HCT116 (cell line): ENCODE measurements around the gene SF3B1. TPM values are rescaled to one million over a fixed set of nuclear protein-coding genes. Genes with fewer than 3 reads are reported as not detected.

Experiments used
- ATAC-seq: fragments of 200-7000 bp; cut with Tn5 transposase; 2 replicates; pipeline ENCODE4 v1.9.1; 2020; ENCODE audit warnings: mild to moderate bottlenecking, moderate library complexity
- BruUV-seq: library from RNA; stranded (reverse); fragments of 400-500 nt; replicated peaks from 2 replicates; lab custom pipeline; 2021; lab: Mats Ljungman, UMichigan
- CTCF ChIA-PET: fragments of 300-600 bp; sonication (Branson Sonifier 250); formaldehyde crosslinking; loops from one replicate; lab custom pipeline; 2021; ENCODE audit warnings: antibody characterized with exemption; lab: Charles Lee
- POLR2A ChIA-PET: fragments of 300-600, 350-600 bp; sonication (Branson Sonifier 250); formaldehyde crosslinking; loops from one replicate; lab custom pipeline; 2021; ENCODE audit warnings: antibody characterized with exemption; lab: Charles Lee
- RAD21 ChIA-PET, 2 experiments: fragments of 300-600 bp; sonication (Branson Sonifier 250); formaldehyde crosslinking; loops; one replicate each; lab custom pipeline; 2023; ENCODE audit warnings: low total read pairs in 2 of 2; ENCODE audit not compliant: uncharacterized antibody in 2 of 2, unreplicated experiment in 2 of 2, low non-redundant PET in 1 of 2; lab: Charles Lee
- DNase-seq: peaks from one replicate; pipeline ENCODE4 v3.0.0-alpha.2; 2010; ENCODE audit warnings: low read depth, low spot score
- H2AFZ ChIP-seq: fragments of 200-600 bp; shearing (Covaris generic), sonication (generic); 2 replicates; pipeline ENCODE4 v1.6.1; 2017; ENCODE audit warnings: low read depth, mixed run types, mixed read lengths, antibody characterized with exemption, low read length; ENCODE audit not compliant: poor library complexity, severe bottlenecking
- H3K27ac ChIP-seq: 2 replicates; pipeline ENCODE4 v1.5.1; 2012; ENCODE audit warnings: low read depth, low read length
- H3K27me3 ChIP-seq: fragments of 200-600 bp; sonication (generic); 2 replicates; pipeline ENCODE4 v1.6.1; 2016; ENCODE audit warnings: mixed run types, low read length, mixed read lengths; ENCODE audit not compliant: insufficient read depth
- H3K36me3 ChIP-seq, 2 experiments: fragments of 200-500 bp in 1 of 2; fragments of 200-600 bp in 1 of 2; sonication (Bioruptor generic) in 1 of 2; sonication (generic) in 1 of 2; 2 replicates each; pipeline versions ENCODE4 v1.5.1 to v1.6.1; 2014 to 2016; ENCODE audit warnings: low read length in 2 of 2, inconsistent platforms in 1 of 2, mixed read lengths in 1 of 2, mixed run types in 1 of 2; ENCODE audit not compliant: insufficient read depth in 2 of 2, control insufficient read depth in 1 of 2
- H3K4me1 ChIP-seq, 2 experiments: fragments of 200-600 bp in 1 of 2; sonication (generic) in 1 of 2; 2 replicates each; pipeline versions ENCODE4 v1.5.1 to v1.6.1; 2012 to 2017; ENCODE audit warnings: low read length in 2 of 2, inconsistent platforms in 1 of 2, mild to moderate bottlenecking in 1 of 2, mixed read lengths in 1 of 2, mixed run types in 1 of 2, moderate library complexity in 1 of 2; ENCODE audit not compliant: insufficient read depth in 2 of 2, control insufficient read depth in 1 of 2
- H3K4me2 ChIP-seq: fragments of 200-600 bp; sonication (generic); 2 replicates; pipeline ENCODE4 v1.6.1; 2017; ENCODE audit warnings: mixed run types, low read length, mixed read lengths
- H3K4me3 ChIP-seq, 2 experiments: fragments of 200-600 bp in 1 of 2; sonication (generic) in 1 of 2; replicated peaks in 1 of 2; 2 replicates each; pipeline ENCODE4 v1.5.1; 2011 to 2016; ENCODE audit warnings: low read length in 2 of 2, control low read depth in 1 of 2, low read depth in 1 of 2, mild to moderate bottlenecking in 1 of 2, mixed read lengths in 1 of 2, mixed run types in 1 of 2
- H3K79me2 ChIP-seq: fragments of 200-600 bp; sonication (generic); 2 replicates; pipeline ENCODE4 v1.6.1; 2017; ENCODE audit warnings: mild to moderate bottlenecking, mixed run types, low read length, moderate library complexity, mixed read lengths; ENCODE audit not compliant: insufficient read depth
- H3K9ac ChIP-seq: fragments of 200-600 bp; sonication (generic); 2 replicates; pipeline ENCODE4 v1.6.1; 2016; ENCODE audit warnings: low read length, mixed read lengths
- H3K9me2 ChIP-seq: fragments of 200-600 bp; sonication (generic), shearing (Covaris generic); 2 replicates; pipeline ENCODE4 v1.6.1; 2017; ENCODE audit warnings: mixed run types, mild to moderate bottlenecking, moderate library complexity; ENCODE audit not compliant: insufficient read depth
- H3K9me3 ChIP-seq, 2 experiments: fragments of 200-500 bp in 1 of 2; fragments of 200-600 bp in 1 of 2; sonication (Bioruptor generic) in 1 of 2; sonication (generic) in 1 of 2; 2 replicates each; pipeline ENCODE4 v1.6.1; 2014 to 2017; ENCODE audit warnings: low read length in 2 of 2, mixed read lengths in 2 of 2, inconsistent platforms in 1 of 2, low read depth in 1 of 2, mild to moderate bottlenecking in 1 of 2, mixed run types in 1 of 2, moderate library complexity in 1 of 2; ENCODE audit not compliant: control insufficient read depth in 1 of 2, insufficient read depth in 1 of 2
- H4K20me1 ChIP-seq: fragments of 200-600 bp; sonication (generic), shearing (Covaris generic); 2 replicates; pipeline ENCODE4 v1.6.1; 2017; ENCODE audit warnings: mixed run types, mild to moderate bottlenecking, moderate library complexity; ENCODE audit not compliant: insufficient read depth
- CEBPB ChIP-seq: IDR thresholded peaks from 2 replicates; pipeline ENCODE4 v1.6.1; 2012; ENCODE audit warnings: low read depth
- ELF1 ChIP-seq: IDR thresholded peaks from 2 replicates; pipeline ENCODE4 v1.6.1; 2012; ENCODE audit warnings: low read depth, borderline replicate concordance
- EZH2 ChIP-seq: fragments of 200-600 bp; sonication (generic); IDR thresholded peaks from 2 replicates; pipeline ENCODE4 v1.6.1; 2017; ENCODE audit warnings: antibody characterized with exemption, mixed run types
- EZH2phosphoT487 ChIP-seq: fragments of 200-600 bp; IDR thresholded peaks from 2 replicates; pipeline ENCODE4 v1.6.1; 2018; ENCODE audit warnings: antibody characterized with exemption, borderline replicate concordance
- FOSL1 ChIP-seq: IDR thresholded peaks from 2 replicates; pipeline ENCODE4 v1.6.1; 2012; ENCODE audit warnings: low read depth
- POLR2A ChIP-seq: IDR thresholded peaks from 2 replicates; pipeline ENCODE4 v1.7.0; 2011; ENCODE audit warnings: borderline replicate concordance; ENCODE audit not compliant: insufficient read depth, insufficient read length; ENCODE audit errors: extremely low read depth
- POLR2AphosphoS5 ChIP-seq: IDR thresholded peaks from 2 replicates; pipeline ENCODE4 v1.6.1; 2011; ENCODE audit warnings: mild to moderate bottlenecking, low read depth, low read length, moderate library complexity
- SIN3A ChIP-seq: IDR thresholded peaks from 2 replicates; pipeline ENCODE4 v1.6.1; 2012; ENCODE audit warnings: low read depth
- SP1 ChIP-seq: IDR thresholded peaks from 2 replicates; pipeline ENCODE4 v1.6.1; 2012; ENCODE audit warnings: low read depth
- SRF ChIP-seq: IDR thresholded peaks from 2 replicates; pipeline ENCODE4 v1.6.1; 2012; ENCODE audit warnings: low read depth
- TCF7L2 ChIP-seq: IDR thresholded peaks from 2 replicates; pipeline ENCODE4 v1.7.0; 2011; ENCODE audit warnings: borderline replicate concordance, inconsistent platforms; ENCODE audit not compliant: insufficient read depth, insufficient read length; ENCODE audit errors: extremely low read depth
- ZFX ChIP-seq: fragments of 450-650 bp; IDR thresholded peaks from 2 replicates; pipeline ENCODE4 v1.6.1; 2017
- intact Hi-C: fragments of 100-400 bp; cut with micrococcal nuclease; formaldehyde crosslinking; loops from 2 replicates; pipeline ENCODE4 v1.10.0; 2022
- total RNA-seq: library from RNA; stranded (reverse); gene quantifications from one replicate; pipeline ENCODE4 v1.2.1, GENCODE V29; 2021; ENCODE audit not compliant: unreplicated experiment
- TF ChIP-seq, protein P1 (sequence below), 3 experiments: fragments of 200-600 bp in 1 of 3; sonication (generic) in 1 of 3; IDR thresholded peaks in 2 of 3; conservative IDR thresholded peaks in 1 of 3; 2 replicates each; pipeline ENCODE4 v1.5.1; 2012 to 2017; ENCODE audit warnings: low read depth in 2 of 3, low read length in 2 of 3, antibody characterized with exemption in 1 of 3, borderline replicate concordance in 1 of 3, control low read depth in 1 of 3, mild to moderate bottlenecking in 1 of 3, mixed read lengths in 1 of 3, mixed run types in 1 of 3, moderate library complexity in 1 of 3; ENCODE audit not compliant: insufficient read depth in 1 of 3
- TF ChIP-seq, protein P2 (sequence below): IDR thresholded peaks from 2 replicates; pipeline ENCODE4 v1.6.1; 2012

SF3B1 gene
- total RNA-seq, 1 experiment from 2014 or later: 282 TPM

DNA sequence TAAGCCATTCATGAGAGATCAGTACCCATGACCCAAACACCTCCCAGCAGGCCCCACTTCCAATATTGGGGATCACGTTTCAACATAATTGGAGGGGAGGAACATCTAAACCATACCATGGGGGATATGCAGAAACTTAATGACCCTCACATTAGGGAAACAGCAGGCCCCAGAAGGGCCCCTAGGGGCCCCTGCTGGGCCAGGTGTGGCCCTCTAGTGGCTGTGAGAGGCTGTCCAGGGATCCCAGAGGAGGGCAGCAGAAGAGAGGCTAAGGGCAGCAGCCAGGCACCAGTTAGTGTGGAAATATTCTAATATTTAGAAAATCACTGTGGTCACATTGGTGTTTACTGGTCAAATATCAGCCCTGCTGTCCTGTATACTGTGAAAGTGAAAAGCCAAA lies 75.0 kb downstream of the SF3B1 start (continued):
- TF ChIP-seq ELF1: no peak
- no peak for TF ChIP-seq TCF7L2
- TF ChIP-seq CEBPB: no peak

DNA sequence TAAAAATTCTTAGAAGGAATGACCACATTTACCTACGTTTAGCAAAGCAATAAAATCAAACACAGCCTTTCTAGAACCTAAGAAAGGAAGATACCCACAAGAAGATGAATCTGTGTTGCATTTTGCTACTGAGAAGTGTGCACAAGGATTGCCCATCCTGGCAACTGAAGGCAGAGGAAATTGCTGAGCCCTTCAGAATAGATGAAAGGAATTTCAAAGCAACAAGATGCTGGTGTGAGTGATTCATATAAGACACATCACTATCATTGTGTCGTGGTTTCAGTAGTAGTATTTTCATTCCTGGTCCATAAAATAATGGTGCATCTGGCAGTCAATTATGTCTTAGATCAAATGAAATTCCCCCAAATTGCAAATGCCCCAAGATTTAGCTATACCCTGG lies 75.9 kb downstream of the SF3B1 start:
- DNase-seq (no peak), ATAC-seq (no peak)
- intact Hi-C loops: no loop called here
- H3K4me3 ChIP-seq: no peak overlapping the region
- no peak overlapping the region for H2AFZ ChIP-seq
- no peaks in the 10 kb centered on the region for H4K20me1 ChIP-seq
- H3K36me3 ChIP-seq: no peaks in the 10 kb centered on the region
- H3K9me3 ChIP-seq: no peaks in the 10 kb centered on the region
- H3K4me1 ChIP-seq: no peaks in the 10 kb centered on the region
- ChIA-PET POLR2A (no interaction called here), CTCF (no interaction called here), RAD21 (no interaction called here)
- TF ChIP-seq SIN3A (no peak), EZH2 (no peak), SRF (no peak), SP1 (no peak)
- no TSS peak for BruUV-seq
- no peak overlapping the region for H3K9ac ChIP-seq
- H3K27me3 ChIP-seq: no peaks in the 10 kb centered on the region
- no peaks in the 10 kb centered on the region for H3K79me2 ChIP-seq
- no peak overlapping the region for H3K4me2 ChIP-seq
- H3K9me2 ChIP-seq: no peaks in the 10 kb centered on the region
- no peak overlapping the region for H3K27ac ChIP-seq

DNA sequence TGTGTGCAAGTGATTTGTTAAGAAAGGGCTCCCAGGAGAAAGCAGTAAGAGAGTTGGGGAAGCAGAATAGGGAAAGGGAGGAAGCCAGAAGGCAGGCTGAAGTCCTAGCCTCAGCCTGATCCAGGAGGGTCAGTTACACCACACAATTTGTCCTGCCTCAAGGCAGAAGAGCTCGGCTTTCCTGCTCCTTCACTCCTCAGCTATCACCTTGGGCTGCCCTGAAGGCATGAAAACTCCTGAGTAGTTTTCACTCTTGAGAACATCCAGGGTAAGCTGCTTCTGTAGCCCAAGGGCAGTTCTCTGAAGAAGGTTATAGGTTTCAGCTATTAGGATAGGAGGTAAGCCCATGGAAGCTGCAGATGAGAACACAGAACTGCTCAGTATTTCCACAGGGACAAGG lies 76.8 kb downstream of the SF3B1 start:
- Histone ChIP-seq H2AFZ (no peak overlapping the region), H3K79me2 (no peaks in the 10 kb centered on the region), H3K9me3 (no peaks in the 10 kb centered on the region), H4K20me1 (no peaks in the 10 kb centered on the region), H3K27me3 (no peaks in the 10 kb centered on the region), H3K4me1 (no peaks in the 10 kb centered on the region), H3K4me3 (no peak overlapping the region), H3K36me3 (no peaks in the 10 kb centered on the region), H3K9ac (no peak overlapping the region), H3K4me2 (no peak overlapping the region), H3K27ac (no peak overlapping the region), H3K9me2 (no peaks in the 10 kb centered on the region)
- RAD21 ChIA-PET: no interaction called here
- ATAC-seq: no peak
- TF ChIP-seq ZFX (no peak), EZH2phosphoT487 (no peak), POLR2A (no peak), SRF (no peak), SIN3A (no peak), POLR2AphosphoS5 (no peak), FOSL1 (no peak)
- TF ChIP-seq, protein P1, sequence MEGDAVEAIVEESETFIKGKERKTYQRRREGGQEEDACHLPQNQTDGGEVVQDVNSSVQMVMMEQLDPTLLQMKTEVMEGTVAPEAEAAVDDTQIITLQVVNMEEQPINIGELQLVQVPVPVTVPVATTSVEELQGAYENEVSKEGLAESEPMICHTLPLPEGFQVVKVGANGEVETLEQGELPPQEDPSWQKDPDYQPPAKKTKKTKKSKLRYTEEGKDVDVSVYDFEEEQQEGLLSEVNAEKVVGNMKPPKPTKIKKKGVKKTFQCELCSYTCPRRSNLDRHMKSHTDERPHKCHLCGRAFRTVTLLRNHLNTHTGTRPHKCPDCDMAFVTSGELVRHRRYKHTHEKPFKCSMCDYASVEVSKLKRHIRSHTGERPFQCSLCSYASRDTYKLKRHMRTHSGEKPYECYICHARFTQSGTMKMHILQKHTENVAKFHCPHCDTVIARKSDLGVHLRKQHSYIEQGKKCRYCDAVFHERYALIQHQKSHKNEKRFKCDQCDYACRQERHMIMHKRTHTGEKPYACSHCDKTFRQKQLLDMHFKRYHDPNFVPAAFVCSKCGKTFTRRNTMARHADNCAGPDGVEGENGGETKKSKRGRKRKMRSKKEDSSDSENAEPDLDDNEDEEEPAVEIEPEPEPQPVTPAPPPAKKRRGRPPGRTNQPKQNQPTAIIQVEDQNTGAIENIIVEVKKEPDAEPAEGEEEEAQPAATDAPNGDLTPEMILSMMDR (IDR thresholded peaks at IDR 0.05 in 2 of 3, conservative IDR thresholded peaks at IDR 0.05 in 1 of 3; ENCODE audit: borderline replicate concordance in 1 of 3, insufficient read depth in 1 of 3, low read depth in 2 of 3, low read length in 2 of 3): no peak
- TF ChIP-seq, protein P2, sequence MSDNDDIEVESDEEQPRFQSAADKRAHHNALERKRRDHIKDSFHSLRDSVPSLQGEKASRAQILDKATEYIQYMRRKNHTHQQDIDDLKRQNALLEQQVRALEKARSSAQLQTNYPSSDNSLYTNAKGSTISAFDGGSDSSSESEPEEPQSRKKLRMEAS: no peak
- intact Hi-C loops: no loop called here
- DNase-seq: no peak
- CTCF ChIA-PET: no interaction called here
- BruUV-seq: no TSS peak
- POLR2A ChIA-PET: no interaction called here
